ENCODE results near the gene RNF17.

Gene RNF17

GRCh38 chr13:24748061-24748400 is 15.9 kb upstream of the RNF17 start:
- no peak for TF ChIP-seq CTCF (IDR thresholded peaks at IDR 0.05; ENCODE audit: low read length, missing control alignments)
- DNase-seq (ENCODE audit: low read depth) = no peak
- H3K4me3 ChIP-seq (replicated peaks; ENCODE audit: low read depth, low read length) = no peak overlapping the region

GRCh38 chr13:24759197-24759596 is 4.8 kb upstream of the RNF17 start:
- TF ChIP-seq CTCF (IDR thresholded peaks at IDR 0.05; ENCODE audit: low read length, missing control alignments) = no peak
- no peak overlapping the region for H3K4me3 ChIP-seq (replicated peaks; ENCODE audit: low read depth, low read length)
- no peak for DNase-seq (ENCODE audit: low read depth)

GRCh38 chr13:24764276-24764630 is 284 bp downstream of the RNF17 start:
- TF ChIP-seq CTCF (IDR thresholded peaks at IDR 0.05; ENCODE audit: low read length, missing control alignments) = no peak
- no peak for DNase-seq (ENCODE audit: low read depth)

GRCh38 chr13:24777171-24777570 is 13.2 kb downstream of the RNF17 start:
- DNase-seq (ENCODE audit: low read depth) = no peak
- TF ChIP-seq CTCF (IDR thresholded peaks at IDR 0.05; ENCODE audit: low read length, missing control alignments) = no peak
- no peak overlapping the region for H3K4me3 ChIP-seq (replicated peaks; ENCODE audit: low read depth, low read length)

More at GRCh38 chr13:24764276-24764630, 284 bp downstream of the RNF17 start:
- H3K4me3 ChIP-seq (replicated peaks; ENCODE audit: low read depth, low read length) = no peak overlapping the region

- no peak for TF ChIP-seq CTCF (IDR thresholded peaks at IDR 0.05; ENCODE audit: low read length, missing control alignments)
- DNase-seq (ENCODE audit: low read depth) = no peak
- no peak overlapping the region for H3K4me3 ChIP-seq (replicated peaks; ENCODE audit: low read depth, low read length)
Observed at GRCh38 chr13:24784319-24784718, 20.4 kb downstream of the RNF17 start.

- DNase-seq (ENCODE audit: low read depth) = no peak
- no peak for TF ChIP-seq CTCF (IDR thresholded peaks at IDR 0.05; ENCODE audit: low read length, missing control alignments)
- no peak overlapping the region for H3K4me3 ChIP-seq (replicated peaks; ENCODE audit: low read depth, low read length)
Observed at GRCh38 chr13:24788538-24788937, 24.6 kb downstream of the RNF17 start.

- no peak overlapping the region for H3K4me3 ChIP-seq (replicated peaks; ENCODE audit: low read depth, low read length)
- TF ChIP-seq CTCF (IDR thresholded peaks at IDR 0.05; ENCODE audit: low read length, missing control alignments) = no peak
- no peak for DNase-seq (ENCODE audit: low read depth)
Observed at GRCh38 chr13:24802074-24802473, 38.1 kb downstream of the RNF17 start.

Measured in fibroblast of pulmonary artery (primary cell).